ENCODE measurements around the gene SLC35F3.
"Not testable (repeated sequence)": the region's sequence is repeated elsewhere in the genome, so short reads cannot be mapped to it uniquely, and the experiment has no call there.

SLC35F3 gene

DNA sequence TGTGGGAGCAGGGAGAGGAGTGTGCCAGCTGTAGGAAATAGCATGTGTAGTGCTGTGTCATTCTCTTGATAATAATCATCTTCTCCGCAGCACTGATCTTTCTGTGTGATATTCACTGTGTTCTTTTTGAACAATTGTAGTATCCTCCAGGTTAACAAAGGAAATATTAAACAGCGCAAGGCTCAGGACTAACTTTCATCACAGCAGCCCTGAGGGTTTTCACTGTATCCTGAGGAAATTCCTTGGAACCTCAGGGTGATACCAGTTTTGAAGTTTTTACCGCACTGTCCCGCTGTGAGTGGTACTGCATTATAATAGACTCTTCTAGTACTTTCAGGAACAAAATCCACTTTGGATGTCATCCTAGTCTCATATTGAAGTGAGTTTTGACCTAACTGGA lies 240.4 kb downstream of the SLC35F3 start:
- DNase-seq (ENCODE audit: low read depth in 2 of 2): no peak

DNA sequence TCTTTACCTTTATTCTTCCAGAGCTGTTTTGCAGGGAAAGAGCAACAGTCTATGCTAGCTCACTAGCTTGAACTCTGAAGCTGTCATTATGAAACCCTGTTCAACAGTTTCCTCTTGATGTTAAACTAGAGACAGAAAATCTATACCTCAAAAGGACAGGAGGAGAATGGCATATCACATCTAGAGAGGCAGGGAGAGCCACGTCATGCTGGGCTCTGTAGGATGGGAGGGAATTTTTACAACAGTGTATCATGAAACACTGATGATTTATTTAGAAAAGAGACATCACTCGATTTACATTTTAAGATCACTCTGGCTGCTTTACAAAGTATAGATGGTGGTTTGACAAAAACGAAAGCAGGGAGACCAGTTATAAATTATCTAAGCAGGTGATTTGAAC lies 243.9 kb downstream of the SLC35F3 start:
- no peak for DNase-seq (ENCODE audit: low read depth in 2 of 2)

DNA sequence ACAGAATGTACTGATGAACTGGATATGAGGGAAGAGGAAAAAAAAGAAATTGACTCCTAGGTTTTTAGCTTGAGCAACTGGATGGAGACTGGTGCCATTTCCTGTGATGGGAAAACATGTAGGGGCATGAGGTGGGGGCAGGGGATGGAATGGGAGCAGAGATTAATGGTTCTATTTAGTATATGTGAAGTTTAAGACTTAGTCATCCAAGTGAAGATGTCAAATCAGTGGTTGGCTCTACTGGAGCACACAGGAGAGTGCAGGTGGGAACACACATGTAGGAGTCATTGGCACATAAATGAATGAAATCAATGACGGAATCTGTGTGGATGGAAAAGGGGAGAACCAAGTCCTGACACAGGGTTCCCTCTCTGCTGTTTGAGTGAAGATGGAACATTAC lies 244.3 kb downstream of the SLC35F3 start:
- DNase-seq (ENCODE audit: low read depth in 2 of 2): no peak

DNA sequence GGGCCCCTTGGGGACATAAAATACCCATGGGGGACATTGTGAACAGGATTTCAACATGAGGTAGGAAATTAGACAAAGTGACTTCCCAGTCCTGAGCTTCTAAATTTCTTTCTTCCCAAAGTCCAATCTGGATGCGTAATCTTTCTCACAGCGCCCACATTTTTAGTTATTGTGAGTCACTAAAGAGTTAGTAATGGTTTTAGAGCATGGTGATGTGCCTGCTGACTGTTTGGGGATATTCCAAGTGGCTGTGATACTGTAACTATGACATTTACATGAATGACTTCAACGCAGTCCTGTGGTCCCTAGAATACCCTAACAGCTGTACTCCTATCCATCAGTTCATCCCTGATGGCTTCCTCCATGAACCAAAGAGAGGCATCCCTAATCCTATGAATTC lies 244.7 kb downstream of the SLC35F3 start:
- DNase-seq (ENCODE audit: low read depth in 2 of 2): no peak

DNA sequence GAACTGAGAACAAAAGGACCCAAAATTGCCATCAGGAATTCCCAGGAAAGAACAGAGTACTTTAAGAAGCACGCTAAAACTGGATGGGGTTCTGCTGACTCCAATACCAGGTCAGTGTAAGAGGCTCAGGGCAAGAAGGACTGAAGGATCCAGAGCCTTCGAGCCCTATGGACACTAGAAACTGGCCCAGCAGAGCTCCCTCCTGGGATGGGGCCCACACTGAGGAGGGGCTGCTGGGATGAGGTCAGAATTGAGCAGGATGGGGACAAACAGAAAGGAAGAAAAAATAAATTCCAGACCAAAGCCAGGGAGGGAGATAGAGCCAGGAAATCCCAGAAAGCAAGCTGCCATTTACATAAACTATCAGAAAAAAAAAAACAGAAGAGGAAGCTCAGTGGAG lies 246.4 kb downstream of the SLC35F3 start:
- DNase-seq (ENCODE audit: low read depth in 2 of 2): no peak

DNA sequence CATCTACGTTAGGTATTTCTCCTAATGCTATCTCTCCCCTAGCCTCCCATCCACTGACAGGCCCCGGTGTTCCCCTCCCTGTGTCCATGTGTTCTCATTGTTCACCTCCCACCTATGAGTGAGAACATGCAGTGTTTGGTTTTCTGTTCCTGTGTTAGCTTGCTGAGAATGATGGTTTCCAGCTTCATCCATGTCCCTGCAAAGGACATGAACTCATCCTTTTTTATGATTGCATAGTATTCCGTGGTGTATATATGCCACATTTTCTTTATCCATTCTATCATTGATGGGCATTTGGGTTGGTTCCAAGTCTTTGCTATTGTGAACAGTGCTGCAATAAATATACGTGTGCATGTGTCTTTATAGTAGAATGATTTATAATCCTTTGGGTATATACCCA lies 247.9 kb downstream of the SLC35F3 start:
- DNase-seq (ENCODE audit: low read depth in 2 of 2): not testable (repeated sequence)

DNA sequence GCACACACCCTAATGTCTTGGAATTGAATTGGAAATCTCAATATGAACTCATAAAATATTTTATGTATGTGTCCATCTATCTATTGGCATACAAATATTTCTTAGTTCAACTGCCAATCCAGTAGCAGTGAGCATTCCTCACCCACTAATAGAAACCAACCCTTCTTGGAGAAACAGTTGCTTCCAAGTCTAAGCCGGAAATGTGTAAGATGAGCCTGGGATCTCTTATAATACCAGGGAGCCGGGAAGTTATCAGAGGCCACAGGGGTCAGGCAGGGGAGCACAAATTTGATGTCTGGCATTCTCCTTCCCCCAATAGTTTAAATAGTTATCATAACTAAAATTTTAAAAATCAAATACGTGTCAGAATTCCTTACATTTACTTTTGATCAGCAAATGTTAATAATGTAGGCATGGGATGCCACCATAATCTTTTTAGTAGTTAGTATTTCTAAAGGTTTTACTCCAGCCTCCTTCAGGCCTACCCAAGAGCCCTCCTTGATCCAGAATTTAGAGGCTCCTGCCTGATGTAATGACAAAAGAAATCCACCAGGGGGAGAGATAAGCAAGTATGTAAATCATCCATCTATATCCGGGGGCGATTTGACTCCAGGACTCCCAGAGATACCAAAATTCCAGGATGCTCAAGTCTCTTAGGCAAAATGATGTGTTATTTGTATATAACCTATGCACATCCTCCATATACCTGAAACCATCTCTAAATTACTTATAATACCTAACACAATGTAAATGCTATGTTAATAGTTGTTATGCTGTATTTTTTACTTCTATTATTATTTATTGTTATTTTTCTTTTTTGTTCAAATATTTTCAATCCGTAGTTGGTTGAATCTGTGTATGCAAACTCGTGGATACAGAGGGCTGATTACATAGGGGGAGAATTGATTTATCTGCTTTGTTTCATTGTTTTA lies 250.1 kb downstream of the SLC35F3 start:
- DNase-seq (ENCODE audit: low read depth in 2 of 2): peak; percentile 31 to 40

DNA sequence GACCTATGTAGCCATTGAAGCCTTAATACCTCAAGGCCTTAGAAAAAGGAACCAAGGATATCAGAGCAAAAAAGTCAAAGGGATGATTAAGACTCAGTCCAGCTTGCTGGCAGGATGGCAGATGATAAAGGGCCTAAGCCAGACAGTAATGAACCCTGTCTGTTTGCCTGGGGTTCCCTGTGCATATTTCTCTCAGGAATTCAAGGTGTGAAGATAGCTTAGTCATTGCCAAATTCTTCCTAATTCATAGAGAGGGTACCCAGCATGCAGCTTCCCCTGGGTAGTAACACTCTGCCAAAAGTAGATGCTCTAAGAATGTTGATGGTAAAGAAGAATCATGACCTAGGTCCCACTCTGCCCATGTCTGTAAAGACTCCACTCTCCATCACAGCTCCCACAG lies 258.2 kb downstream of the SLC35F3 start:
- no peak for DNase-seq (ENCODE audit: low read depth in 2 of 2)

DNA sequence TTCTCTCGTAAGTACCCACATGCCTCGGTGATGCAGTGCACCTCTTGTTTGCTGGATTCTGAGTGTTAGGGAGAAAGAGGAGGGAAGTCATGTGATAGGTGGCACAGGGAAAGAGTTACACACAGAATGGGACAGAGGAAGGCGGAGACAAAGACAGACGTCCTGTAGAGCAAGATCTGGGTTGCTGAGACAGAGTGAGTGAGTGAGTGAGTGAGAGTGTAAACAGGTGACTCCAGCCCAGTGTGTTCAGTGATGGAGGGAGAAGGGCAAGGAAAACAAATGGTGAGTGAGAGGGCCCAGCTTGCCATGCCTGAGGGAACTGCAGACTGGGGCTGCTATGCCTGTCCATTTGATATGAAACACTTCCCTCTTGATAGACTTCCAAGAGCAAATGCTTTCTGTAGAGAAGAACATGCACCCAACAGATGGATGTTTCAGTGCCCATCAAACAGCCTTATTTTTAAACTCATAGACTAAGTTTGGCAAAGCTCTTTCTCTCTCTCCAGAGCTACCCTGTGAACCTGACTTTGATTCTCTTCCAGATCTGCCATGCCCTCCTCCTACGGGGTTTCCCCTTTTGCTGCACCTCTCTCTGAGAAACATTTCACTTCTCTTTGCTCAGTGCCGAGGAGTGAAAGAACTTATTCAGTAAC lies 258.9 kb downstream of the SLC35F3 start:
- no peak for DNase-seq (ENCODE audit: low read depth in 2 of 2)

DNA sequence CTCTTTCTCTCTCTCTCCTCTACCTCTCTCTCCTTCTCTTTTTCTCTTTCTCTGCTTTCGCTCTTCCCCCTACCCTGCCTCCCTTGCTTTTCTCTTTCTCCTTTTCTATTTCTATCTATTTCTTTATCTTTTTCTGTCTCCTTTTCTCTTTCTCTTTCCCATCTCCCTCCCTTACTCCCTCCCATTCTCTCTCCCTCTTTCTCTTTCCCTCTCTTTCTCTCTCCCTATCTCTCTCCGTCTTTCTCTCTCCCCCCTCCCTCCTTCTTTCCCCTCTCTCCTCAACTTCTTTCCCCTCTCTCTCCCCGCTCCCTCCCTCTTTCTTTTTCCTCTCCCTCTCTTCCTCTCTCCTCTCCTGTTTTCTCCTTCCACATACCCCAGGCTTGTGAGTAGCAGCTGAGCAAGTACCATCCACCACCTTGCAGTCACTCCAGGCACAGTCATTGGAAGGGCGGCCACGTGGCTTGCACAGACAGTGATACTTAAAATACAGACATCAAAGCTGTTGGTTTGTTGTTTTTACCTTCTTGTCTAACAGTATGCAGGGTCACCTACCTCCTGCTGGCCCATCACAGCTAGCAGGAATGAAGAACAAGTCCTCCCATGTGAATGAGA lies 259.7 kb downstream of the SLC35F3 start:
- DNase-seq (ENCODE audit: low read depth in 2 of 2): no peak

DNA sequence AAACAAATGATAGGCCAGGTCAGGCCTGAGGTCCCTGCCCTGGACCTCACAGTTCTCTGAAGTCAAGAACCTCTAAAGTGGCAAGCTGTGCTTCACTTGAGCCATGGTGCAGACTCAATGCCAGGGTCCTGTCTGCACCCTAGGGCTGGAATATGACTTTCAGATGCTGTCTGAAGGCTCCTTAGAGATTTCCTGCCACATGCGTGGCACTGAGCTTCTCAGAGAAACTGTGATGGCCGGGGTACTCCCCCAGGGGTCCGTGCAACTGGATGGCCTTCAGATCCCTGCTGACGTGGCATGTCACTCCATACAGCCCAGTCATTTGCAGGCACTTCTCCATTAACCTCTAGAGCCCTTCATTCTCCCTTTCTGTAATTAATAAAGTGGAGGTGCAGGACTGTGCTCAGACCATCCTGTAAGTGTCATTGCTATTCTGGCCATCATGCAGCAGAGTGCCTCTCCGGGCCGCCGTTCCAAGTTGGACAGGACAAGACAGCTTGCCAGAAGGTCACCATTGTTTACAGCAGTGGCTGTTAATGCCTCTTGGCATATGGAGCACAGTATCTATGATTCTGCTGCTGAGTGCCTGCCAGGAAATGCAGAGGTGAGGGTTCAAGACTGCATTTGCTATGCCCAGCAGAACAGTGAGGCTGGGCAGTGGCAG lies 263.7 kb downstream of the SLC35F3 start:
- no peak for DNase-seq (ENCODE audit: low read depth in 2 of 2)

DNA sequence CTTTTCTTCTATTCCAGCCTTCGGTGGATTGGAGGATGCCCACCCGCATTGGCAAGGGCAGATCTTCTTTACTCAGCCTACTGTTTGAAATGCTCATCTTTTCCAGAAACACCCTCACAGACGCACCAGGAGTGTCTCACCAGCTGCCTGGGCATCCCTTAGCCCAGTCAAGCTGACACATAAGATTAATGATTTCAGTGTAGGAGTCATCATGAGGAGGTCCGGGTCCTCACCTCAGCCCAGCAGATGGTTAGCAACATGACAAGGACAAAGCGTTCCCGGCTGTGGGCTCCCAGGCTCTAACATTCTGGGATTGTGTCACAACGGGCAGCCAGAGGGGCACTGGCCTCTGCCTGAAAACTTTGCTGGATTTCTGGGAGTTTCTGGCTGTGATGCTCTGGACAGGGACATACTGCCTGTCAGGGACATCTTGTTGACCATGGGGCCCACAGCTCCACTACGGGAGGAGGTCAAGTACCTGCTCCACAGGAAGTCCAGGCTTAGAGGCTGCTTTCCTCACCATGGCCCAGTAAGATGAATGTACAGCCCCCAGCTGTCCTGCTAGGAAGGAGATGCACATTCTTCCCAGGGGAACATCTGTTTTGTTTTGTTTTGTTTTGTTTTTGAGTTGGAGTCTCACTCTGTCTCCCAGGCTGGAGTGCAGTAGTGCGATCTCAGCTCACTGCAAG lies 264.8 kb downstream of the SLC35F3 start:
- no peak for DNase-seq (ENCODE audit: low read depth in 2 of 2)

DNA sequence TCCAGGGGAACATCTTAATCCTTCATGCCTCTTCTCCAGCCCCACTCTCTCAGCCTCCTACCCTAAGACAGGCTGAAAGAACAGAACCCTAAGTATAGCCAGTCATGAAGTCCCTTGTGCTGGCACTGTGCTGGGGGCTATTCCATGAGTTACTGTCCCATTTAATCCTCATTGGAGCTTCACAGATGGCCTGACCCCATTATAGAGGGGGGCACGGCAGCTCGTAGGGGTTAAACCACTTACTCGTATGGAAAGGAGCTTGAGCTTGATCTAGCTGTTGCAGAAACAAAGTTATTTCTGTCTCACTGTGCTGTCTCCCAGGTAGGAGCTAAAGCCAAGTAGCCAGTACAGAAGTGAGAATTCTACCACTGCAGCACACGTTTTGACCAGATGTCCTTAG lies 265.6 kb downstream of the SLC35F3 start:
- DNase-seq (ENCODE audit: low read depth in 2 of 2): no peak

DNA sequence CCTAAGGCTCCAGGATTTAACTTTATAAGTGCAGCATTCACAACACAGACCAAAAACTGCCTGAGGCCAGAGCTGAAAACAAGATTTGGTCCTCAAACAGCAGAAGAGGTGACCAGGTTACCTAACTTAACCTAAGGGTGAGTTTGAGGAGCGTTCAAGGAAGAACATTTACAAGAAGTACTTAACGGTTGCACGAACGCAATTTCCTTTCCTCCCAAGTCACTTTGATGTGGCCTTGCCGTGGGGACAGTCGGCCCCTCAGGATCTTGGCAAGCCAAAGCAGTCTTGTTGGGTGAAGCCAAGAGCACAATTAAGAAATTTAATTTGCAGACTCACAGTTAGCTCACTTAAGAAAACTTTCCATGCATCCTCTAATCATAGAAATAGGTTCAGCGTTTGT lies 266.1 kb downstream of the SLC35F3 start:
- DNase-seq (ENCODE audit: low read depth in 2 of 2): no peak

DNA sequence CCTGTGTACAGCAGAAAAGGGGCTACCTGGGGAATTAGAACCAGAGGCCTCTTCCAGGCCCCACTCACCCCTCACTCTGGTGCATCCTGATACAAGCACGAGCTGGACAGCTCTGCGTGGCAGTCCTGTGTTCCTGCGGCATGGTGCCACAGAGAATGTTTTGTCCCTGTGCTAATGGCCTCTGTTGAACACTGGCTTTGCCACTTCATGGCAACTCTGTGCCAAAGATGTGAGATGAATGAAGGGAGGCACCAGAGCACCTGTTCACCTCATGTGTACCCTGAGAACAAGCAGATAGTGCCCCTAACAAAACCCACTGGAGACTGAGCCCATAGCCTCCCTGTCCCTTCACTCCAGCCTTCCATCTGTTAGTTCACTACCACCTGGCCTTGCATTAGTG lies 269.5 kb downstream of the SLC35F3 start:
- DNase-seq (ENCODE audit: low read depth in 2 of 2): no peak

DNA sequence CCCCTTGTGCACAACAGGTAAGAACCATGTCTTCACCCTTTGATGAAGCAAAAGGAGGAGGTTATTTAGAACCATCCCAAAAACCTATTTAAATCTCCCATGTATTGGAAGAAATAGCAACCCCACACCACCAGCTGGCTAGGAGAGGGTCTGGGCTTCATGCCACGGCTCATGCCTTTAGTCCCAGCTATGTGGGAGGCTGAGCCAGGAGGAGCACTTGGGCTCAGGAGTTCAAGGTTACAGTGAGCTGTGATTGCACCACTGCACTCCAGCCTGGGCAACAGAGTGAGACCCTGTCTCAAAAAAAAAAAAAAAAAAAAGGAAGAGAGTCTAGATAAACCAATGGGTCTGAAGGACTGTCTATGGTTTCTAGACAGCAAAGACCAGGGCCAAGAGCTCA lies 270.9 kb downstream of the SLC35F3 start:
- DNase-seq (ENCODE audit: low read depth in 2 of 2): no peak

DNA sequence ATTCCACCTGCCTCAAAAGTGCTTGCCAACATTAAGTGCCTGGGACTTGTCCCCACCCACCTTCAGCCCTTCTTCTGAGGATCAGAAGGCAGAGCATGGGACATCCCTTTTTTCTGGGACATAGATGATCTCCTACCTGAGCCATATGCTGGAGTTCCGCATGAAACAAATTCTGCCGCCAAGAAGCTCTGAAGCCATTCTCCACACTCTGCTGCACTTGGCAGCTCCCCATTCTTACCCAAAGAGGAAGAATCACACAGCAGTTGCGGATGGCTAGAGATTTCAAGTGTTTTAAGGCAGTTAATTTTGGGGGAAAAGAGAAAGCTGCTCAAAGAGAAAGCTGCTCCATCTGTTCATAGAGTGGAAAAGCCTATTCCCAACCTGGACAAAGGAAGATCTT lies 271.5 kb downstream of the SLC35F3 start:
- no peak for DNase-seq (ENCODE audit: low read depth in 2 of 2)

DNA sequence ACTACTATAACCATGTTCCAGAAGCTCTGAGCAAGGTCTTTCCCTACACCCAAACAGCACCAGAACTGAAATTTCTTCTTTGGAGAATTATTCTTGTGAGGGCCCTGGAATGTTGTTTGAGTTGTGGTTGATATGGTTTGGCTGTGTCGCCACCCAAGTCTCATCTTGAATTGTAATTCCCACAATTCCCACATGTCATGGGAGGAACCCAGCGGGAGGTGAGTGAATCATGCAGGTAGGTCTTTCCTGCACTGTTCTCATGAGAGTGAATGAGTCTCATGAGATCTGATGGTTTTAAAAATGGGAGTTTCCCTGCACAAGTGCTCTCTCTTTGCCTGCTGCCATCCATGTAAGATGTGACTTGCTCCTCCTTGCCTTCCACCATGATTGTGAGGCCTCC lies 272.4 kb downstream of the SLC35F3 start:
- DNase-seq (ENCODE audit: low read depth in 2 of 2): not testable (repeated sequence)

DNA sequence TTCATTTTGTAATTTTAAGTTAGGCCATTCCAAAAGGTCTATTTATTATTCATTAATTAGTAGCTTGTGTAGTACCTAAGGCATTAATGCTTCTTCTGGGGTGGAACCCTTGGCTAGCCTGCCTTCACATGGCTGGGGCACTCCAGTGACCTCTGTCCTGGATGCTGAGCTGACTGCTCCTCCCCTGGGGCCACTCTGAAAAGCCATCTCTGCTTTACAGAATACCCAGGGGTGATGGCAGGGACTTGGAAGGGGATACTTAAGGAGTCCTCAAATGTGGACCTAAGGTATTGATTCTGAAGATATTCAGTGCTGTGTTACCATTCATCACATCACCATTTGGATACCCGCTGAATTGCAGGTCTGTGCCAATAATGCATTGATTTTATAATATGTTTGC lies 281.0 kb downstream of the SLC35F3 start:
- no peak for DNase-seq (ENCODE audit: low read depth in 2 of 2)

DNA sequence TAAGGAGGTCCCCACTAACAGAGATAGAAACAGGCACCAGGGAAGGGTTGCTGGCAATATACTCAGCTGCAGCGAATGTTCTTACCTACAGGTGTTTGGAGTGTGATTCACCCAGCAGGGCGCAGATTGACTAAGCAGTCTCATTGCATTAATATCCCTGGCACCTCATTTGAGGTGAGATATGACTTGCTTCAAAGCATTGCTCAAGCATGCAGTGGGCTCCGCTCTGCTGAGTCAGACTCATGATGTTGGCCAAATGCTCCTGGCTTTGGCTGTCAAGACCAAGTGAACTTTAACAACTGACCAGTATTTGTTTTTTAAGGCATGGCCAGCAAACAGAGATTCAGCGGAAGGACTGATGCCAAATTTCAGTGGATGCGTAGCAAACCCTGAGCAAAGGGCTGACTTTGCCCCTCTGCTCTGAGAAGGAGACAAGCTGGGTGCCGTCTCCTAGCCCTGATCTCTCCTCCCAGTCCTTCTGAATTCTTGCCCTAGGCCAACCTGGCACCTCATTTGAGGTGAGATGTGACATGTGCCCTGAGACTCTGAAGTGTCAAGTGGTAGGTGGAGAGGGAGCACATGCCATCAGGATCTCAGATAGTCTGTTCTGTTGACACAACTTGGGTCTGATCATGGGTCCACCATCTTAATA lies 281.7 kb downstream of the SLC35F3 start:
- no peak for DNase-seq (ENCODE audit: low read depth in 2 of 2)

DNA sequence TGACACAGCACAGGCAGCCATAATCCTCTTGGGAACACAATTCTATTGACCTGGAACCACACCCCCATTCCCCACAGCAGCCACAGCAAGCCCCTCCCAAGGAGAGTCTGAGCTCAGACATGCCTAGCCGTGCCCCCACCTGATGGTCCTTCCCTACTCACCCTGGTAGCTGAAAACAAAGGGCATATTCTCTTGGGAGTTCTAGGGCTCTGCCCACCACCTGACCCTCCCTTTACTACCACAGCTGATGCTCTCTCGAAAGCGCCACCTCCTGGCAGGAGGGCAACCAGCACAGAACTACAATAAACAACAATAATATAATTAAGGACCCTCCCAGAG lies 283.9 kb downstream of the SLC35F3 start:
- no peak for DNase-seq (ENCODE audit: low read depth in 2 of 2)
